Fibroblast of skin of left quadriceps (primary cell): ENCODE data around the gene MALAT1.
"Not testable (repeated sequence)": the region's sequence is repeated elsewhere in the genome, so short reads cannot be mapped to it uniquely, and the experiment has no call there.

Source experiments
- DNase-seq, 2 experiments: peaks; one replicate each; pipeline ENCODE4 v3.0.0-alpha.2; 2013; ENCODE audit warnings: low read depth in 2 of 2

MALAT1 gene

DNA sequence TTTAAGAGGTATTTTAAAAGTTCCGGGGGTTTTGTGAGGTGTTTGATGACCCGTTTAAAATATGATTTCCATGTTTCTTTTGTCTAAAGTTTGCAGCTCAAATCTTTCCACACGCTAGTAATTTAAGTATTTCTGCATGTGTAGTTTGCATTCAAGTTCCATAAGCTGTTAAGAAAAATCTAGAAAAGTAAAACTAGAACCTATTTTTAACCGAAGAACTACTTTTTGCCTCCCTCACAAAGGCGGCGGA is 193 bp upstream of the MALAT1 start:
- no peak for DNase-seq

- DNase-seq: no peak
Measured at GRCh38 chr11:65499713-65500386, 1.0 kb downstream of the MALAT1 start.

- DNase-seq: no peak
Measured at GRCh38 chr11:65500387-65501185, 1.7 kb downstream of the MALAT1 start.

DNA sequence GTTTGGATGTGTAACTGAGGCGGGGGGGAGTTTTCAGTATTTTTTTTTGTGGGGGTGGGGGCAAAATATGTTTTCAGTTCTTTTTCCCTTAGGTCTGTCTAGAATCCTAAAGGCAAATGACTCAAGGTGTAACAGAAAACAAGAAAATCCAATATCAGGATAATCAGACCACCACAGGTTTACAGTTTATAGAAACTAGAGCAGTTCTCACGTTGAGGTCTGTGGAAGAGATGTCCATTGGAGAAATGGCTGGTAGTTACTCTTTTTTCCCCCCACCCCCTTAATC is 2.3 kb downstream of the MALAT1 start:
- DNase-seq: no peak

DNA sequence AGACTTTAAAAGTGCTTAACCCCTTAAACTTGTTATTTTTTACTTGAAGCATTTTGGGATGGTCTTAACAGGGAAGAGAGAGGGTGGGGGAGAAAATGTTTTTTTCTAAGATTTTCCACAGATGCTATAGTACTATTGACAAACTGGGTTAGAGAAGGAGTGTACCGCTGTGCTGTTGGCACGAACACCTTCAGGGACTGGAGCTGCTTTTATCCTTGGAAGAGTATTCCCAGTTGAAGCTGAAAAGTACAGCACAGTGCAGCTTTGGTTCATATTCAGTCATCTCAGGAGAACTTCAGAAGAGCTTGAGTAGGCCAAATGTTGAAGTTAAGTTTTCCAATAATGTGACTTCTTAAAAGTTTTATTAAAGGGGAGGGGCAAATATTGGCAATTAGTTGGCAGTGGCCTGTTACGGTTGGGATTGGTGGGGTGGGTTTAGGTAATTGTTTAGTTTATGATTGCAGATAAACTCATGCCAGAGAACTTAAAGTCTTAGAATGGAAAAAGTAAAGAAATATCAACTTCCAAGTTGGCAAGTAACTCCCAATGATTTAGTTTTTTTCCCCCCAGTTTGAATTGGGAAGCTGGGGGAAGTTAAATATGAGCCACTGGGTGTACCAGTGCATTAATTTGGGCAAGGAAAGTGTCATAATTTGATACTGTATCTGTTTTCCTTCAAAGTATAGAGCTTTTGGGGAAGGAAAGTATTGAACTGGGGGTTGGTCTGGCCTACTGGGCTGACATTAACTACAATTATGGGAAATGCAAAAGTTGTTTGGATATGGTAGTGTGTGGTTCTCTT is 2.8 kb downstream of the MALAT1 start:
- DNase-seq: no peak

GRCh38 chr11:65502274-65502554 is 3.4 kb downstream of the MALAT1 start:
- DNase-seq: no peak

GRCh38 chr11:65502555-65503367 is 3.9 kb downstream of the MALAT1 start:
- no peak for DNase-seq

GRCh38 chr11:65503368-65503948 is 4.6 kb downstream of the MALAT1 start:
- DNase-seq: no peak

DNA sequence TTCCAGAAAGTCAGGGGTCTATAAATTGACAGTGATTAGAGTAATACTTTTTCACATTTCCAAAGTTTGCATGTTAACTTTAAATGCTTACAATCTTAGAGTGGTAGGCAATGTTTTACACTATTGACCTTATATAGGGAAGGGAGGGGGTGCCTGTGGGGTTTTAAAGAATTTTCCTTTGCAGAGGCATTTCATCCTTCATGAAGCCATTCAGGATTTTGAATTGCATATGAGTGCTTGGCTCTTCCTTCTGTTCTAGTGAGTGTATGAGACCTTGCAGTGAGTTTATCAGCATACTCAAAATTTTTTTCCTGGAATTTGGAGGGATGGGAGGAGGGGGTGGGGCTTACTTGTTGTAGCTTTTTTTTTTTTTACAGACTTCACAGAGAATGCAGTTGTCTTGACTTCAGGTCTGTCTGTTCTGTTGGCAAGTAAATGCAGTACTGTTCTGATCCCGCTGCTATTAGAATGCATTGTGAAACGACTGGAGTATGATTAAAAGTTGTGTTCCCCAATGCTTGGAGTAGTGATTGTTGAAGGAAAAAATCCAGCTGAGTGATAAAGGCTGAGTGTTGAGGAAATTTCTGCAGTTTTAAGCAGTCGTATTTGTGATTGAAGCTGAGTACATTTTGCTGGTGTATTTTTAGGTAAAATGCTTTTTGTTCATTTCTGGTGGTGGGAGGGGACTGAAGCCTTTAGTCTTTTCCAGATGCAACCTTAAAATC is 5.3 kb downstream of the MALAT1 start:
- DNase-seq: no peak

DNA sequence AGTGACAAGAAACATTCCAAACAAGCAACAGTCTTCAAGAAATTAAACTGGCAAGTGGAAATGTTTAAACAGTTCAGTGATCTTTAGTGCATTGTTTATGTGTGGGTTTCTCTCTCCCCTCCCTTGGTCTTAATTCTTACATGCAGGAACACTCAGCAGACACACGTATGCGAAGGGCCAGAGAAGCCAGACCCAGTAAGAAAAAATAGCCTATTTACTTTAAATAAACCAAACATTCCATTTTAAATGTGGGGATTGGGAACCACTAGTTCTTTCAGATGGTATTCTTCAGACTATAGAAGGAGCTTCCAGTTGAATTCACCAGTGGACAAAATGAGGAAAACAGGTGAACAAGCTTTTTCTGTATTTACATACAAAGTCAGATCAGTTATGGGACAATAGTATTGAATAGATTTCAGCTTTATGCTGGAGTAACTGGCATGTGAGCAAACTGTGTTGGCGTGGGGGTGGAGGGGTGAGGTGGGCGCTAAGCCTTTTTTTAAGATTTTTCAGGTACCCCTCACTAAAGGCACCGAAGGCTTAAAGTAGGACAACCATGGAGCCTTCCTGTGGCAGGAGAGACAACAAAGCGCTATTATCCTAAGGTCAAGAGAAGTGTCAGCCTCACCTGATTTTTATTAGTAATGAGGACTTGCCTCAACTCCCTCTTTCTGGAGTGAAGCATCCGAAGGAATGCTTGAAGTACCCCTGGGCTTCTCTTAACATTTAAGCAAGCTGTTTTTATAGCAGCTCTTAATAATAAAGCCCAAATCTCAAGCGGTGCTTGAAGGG is 6.0 kb downstream of the MALAT1 start:
- no peak for DNase-seq

DNA sequence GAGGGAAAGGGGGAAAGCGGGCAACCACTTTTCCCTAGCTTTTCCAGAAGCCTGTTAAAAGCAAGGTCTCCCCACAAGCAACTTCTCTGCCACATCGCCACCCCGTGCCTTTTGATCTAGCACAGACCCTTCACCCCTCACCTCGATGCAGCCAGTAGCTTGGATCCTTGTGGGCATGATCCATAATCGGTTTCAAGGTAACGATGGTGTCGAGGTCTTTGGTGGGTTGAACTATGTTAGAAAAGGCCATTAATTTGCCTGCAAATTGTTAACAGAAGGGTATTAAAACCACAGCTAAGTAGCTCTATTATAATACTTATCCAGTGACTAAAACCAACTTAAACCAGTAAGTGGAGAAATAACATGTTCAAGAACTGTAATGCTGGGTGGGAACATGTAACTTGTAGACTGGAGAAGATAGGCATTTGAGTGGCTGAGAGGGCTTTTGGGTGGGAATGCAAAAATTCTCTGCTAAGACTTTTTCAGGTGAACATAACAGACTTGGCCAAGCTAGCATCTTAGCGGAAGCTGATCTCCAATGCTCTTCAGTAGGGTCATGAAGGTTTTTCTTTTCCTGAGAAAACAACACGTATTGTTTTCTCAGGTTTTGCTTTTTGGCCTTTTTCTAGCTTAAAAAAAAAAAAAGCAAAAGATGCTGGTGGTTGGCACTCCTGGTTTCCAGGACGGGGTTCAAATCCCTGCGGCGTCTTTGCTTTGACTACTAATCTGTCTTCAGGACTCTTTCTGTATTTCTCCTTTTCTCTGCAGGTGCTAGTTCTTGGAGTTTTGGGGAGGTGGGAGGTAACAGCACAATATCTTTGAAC is 6.8 kb downstream of the MALAT1 start:
- no peak for DNase-seq

GRCh38 chr11:65506290-65506771 is 7.5 kb downstream of the MALAT1 start:
- no peak for DNase-seq

GRCh38 chr11:65506772-65507505 is 8.1 kb downstream of the MALAT1 start:
- peak in 1 of 2 experiments; percentile 89 for DNase-seq

DNA sequence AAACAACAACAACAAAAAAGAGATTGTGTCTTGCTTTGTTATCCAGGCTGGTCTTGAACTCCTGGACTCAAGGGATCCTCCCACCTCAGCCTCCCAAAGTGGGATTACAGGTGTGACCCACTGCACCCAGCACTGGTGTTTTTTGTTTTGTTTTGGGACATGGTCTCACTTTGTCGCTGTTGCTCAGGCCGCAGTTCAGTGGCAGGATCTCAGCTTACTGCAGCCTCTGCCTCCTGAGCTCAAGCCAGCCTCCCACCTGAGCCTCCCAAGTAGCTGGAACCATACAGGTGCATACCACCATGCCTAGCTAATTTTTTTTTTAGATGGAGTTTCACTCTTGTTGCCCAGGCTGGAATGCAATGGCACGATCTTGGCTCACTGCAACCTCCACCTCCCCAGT is 13.5 kb downstream of the MALAT1 start:
- not testable (repeated sequence) for DNase-seq

GRCh38 chr11:65516135-65516968 is 17.5 kb downstream of the MALAT1 start:
- DNase-seq: no peak

- DNase-seq: not testable (repeated sequence)
Measured at GRCh38 chr11:65518941-65519549, 20.2 kb downstream of the MALAT1 start.

- not testable (repeated sequence) for DNase-seq
Measured at GRCh38 chr11:65521777-65522521, 23.1 kb downstream of the MALAT1 start.
